Measurements from ENCODE around the gene USF3. TPM values are rescaled to one million over a fixed set of nuclear protein-coding genes. Genes with fewer than 3 reads are reported as not detected.

USF3 gene
- total RNA-seq, 4 donors from 2014 or later: 21.8 to 26.6 (median 24.1) TPM

GRCh38 chr3:113630956-113631542 lies 65.4 kb downstream of the USF3 start:
- TF ChIP-seq POLR2A (IDR thresholded peaks at IDR 0.05): no peak
- TF ChIP-seq CTCF (IDR thresholded peaks at IDR 0.05): no peak
- intact Hi-C loops (cut with DNase I; ENCODE audit: low total_unique reads): no loop called here
- no peak overlapping the region for H3K4me3 ChIP-seq (ENCODE audit: low read depth, poor library complexity, severe bottlenecking)
- WGBS, 2 donors: 65 to 74% methylated on average over 3 of the region's 3 CpGs
- no peak for DNase-seq (ENCODE audit: low spot score in 2 of 2)

GRCh38 chr3:113629584-113630421 lies 66.6 kb downstream of the USF3 start:
- intact Hi-C loops (cut with DNase I; ENCODE audit: low total_unique reads): no loop called here
- no peak overlapping the region for H3K4me3 ChIP-seq (ENCODE audit: low read depth, poor library complexity, severe bottlenecking)
- WGBS, 2 donors: 71 to 73% methylated on average over 16 of the region's 16 CpGs

GRCh38 chr3:113628788-113629187 lies 67.7 kb downstream of the USF3 start:
- no peak overlapping the region for H3K4me3 ChIP-seq (ENCODE audit: low read depth, poor library complexity, severe bottlenecking)
- WGBS, 2 donors: 90 to 91% methylated on average over 6 of the region's 6 CpGs
- intact Hi-C loops (cut with DNase I; ENCODE audit: low total_unique reads): no loop called here
- TF ChIP-seq CTCF (IDR thresholded peaks at IDR 0.05) (no peak), POLR2A (IDR thresholded peaks at IDR 0.05) (no peak)
- no peak for DNase-seq (ENCODE audit: low spot score in 2 of 2)

More at GRCh38 chr3:113629584-113630421, 66.6 kb downstream of the USF3 start:
- no peak for TF ChIP-seq CTCF (IDR thresholded peaks at IDR 0.05)
- TF ChIP-seq POLR2A (IDR thresholded peaks at IDR 0.05): no peak
- DNase-seq (ENCODE audit: low spot score in 2 of 2): no peak

GRCh38 chr3:113628316-113628715 lies 68.1 kb downstream of the USF3 start:
- intact Hi-C loops (cut with DNase I; ENCODE audit: low total_unique reads): no loop called here
- WGBS, 2 donors: 81 to 82% methylated on average over 2 of the region's 2 CpGs
- no peak for DNase-seq (ENCODE audit: low spot score in 2 of 2)

More at GRCh38 chr3:113628316-113628715, 68.1 kb downstream of the USF3 start:
- TF ChIP-seq CTCF (IDR thresholded peaks at IDR 0.05) (no peak), POLR2A (IDR thresholded peaks at IDR 0.05) (no peak)
- no peak overlapping the region for H3K4me3 ChIP-seq (ENCODE audit: low read depth, poor library complexity, severe bottlenecking)

All from lower leg skin (tissue), 4 donors.